ENCODE data around the gene CDC40. TPM values are rescaled to one million over a fixed set of nuclear protein-coding genes. Genes with fewer than 3 reads are reported as not detected.
A peak's percentile ranks its signal among the peaks of the same experiment; 100 is the strongest.

Gene CDC40
- 10.5 and 11.1 TPM in 2 replicates for total RNA-seq

GRCh38 chr6:110180228-110181008 is at the start of gene CDC40:
Gene CDC40, plus strand, starts transcription at chr6:110180427. Its CDS starts 18 bp downstream, at chr6:110180445.
- no peak for TF ChIP-seq CTCF (IDR thresholded peaks at IDR 0.05; ENCODE audit: insufficient read depth, low read length, severe bottlenecking)
- Histone ChIP-seq H3K4me3 (ENCODE audit: low read depth, low read length) (peak within 1 kb of the TSS; percentile 95), H3K27me3 (ENCODE audit: control insufficient read depth, insufficient read depth, low read length) (no peaks in the 10 kb centered on the region), H3K36me3 (ENCODE audit: control insufficient read depth, insufficient read depth, low read length) (no peaks in the 10 kb centered on the region)
- no peak for DNase-seq (ENCODE audit: low read depth)
- no peak for FAIRE-seq

GRCh38 chr6:110137924-110138887 is 42.0 kb upstream of the CDC40 start:
- DNase-seq (ENCODE audit: low read depth): no peak
- peak; percentile 85 for FAIRE-seq
- no peak for TF ChIP-seq CTCF (IDR thresholded peaks at IDR 0.05; ENCODE audit: insufficient read depth, low read length, severe bottlenecking)
- no peaks in the 10 kb centered on the region for H3K27me3 ChIP-seq (ENCODE audit: control insufficient read depth, insufficient read depth, low read length)
- peaks cover 3% of the 10 kb centered on the region for H3K36me3 ChIP-seq (ENCODE audit: control insufficient read depth, insufficient read depth, low read length)
- H3K4me3 ChIP-seq (ENCODE audit: low read depth, low read length): no peak overlapping the region

GRCh38 chr6:110139052-110139451 is 41.2 kb upstream of the CDC40 start:
- DNase-seq (ENCODE audit: low read depth): no peak
- no peak for FAIRE-seq
- TF ChIP-seq CTCF (IDR thresholded peaks at IDR 0.05; ENCODE audit: insufficient read depth, low read length, severe bottlenecking): no peak
- H3K36me3 ChIP-seq (ENCODE audit: control insufficient read depth, insufficient read depth, low read length): peaks cover 3% of the 10 kb centered on the region
- no peaks in the 10 kb centered on the region for H3K27me3 ChIP-seq (ENCODE audit: control insufficient read depth, insufficient read depth, low read length)
- no peak overlapping the region for H3K4me3 ChIP-seq (ENCODE audit: low read depth, low read length)

GRCh38 chr6:110140650-110141049 is 39.6 kb upstream of the CDC40 start:
- DNase-seq (ENCODE audit: low read depth) (peak; percentile 87), FAIRE-seq (peak; percentile 97)
- Histone ChIP-seq H3K4me3 (ENCODE audit: low read depth, low read length) (no peak overlapping the region), H3K36me3 (ENCODE audit: control insufficient read depth, insufficient read depth, low read length) (peaks cover 3% of the 10 kb centered on the region), H3K27me3 (ENCODE audit: control insufficient read depth, insufficient read depth, low read length) (no peaks in the 10 kb centered on the region)
- no peak for TF ChIP-seq CTCF (IDR thresholded peaks at IDR 0.05; ENCODE audit: insufficient read depth, low read length, severe bottlenecking)

GRCh38 chr6:110147870-110148269 is 32.4 kb upstream of the CDC40 start:
- FAIRE-seq: no peak
- Histone ChIP-seq H3K4me3 (ENCODE audit: low read depth, low read length) (no peak overlapping the region), H3K27me3 (ENCODE audit: control insufficient read depth, insufficient read depth, low read length) (no peaks in the 10 kb centered on the region), H3K36me3 (ENCODE audit: control insufficient read depth, insufficient read depth, low read length) (no peaks in the 10 kb centered on the region)
- no peak for TF ChIP-seq CTCF (IDR thresholded peaks at IDR 0.05; ENCODE audit: insufficient read depth, low read length, severe bottlenecking)
- DNase-seq (ENCODE audit: low read depth): no peak

Data from bronchial epithelial cell (primary cell).